CD14-positive monocyte (primary cell): Measurements from ENCODE around the gene UBAC1. TPM values are rescaled to one million over a fixed set of nuclear protein-coding genes. Genes with fewer than 3 reads are reported as not detected.
A peak's percentile ranks its signal among the peaks of the same experiment; 100 is the strongest.

Experiments used
- DNase-seq, 3 donors: peaks; one replicate each; pipeline ENCODE4 v3.0.0-alpha.2; 2011 to 2022
- H2AFZ ChIP-seq: 2 replicates; pipeline ENCODE4 v1.6.0; 2012; ENCODE audit warnings: mild to moderate bottlenecking, low read depth, low read length, inconsistent platforms; ENCODE audit not compliant: insufficient read depth, poor library complexity, severe bottlenecking
- H3K27ac ChIP-seq, 2 donors: 1 replicate in 1 of 2; 2 replicates in 1 of 2; pipeline ENCODE4 v1.5.1; 2012 to 2013; ENCODE audit warnings: low read length in 2 of 2, control low read depth in 1 of 2, inconsistent platforms in 1 of 2, low read depth in 1 of 2, mild to moderate bottlenecking in 1 of 2
- H3K27me3 ChIP-seq, 2 donors: one replicate each; pipeline versions ENCODE4 v1.6.0 to v1.6.1; 2011 to 2013; ENCODE audit warnings: low read length in 2 of 2; ENCODE audit not compliant: control insufficient read depth in 2 of 2, insufficient read depth in 2 of 2
- H3K36me3 ChIP-seq, 2 donors: replicated peaks in 1 of 2; 1 replicate in 1 of 2; 2 replicates in 1 of 2; pipeline versions ENCODE4 v1.5.1 to v1.6.1; 2012 to 2013; ENCODE audit warnings: low read length in 2 of 2, control low read depth in 1 of 2, inconsistent platforms in 1 of 2, mild to moderate bottlenecking in 1 of 2; ENCODE audit not compliant: insufficient read depth in 2 of 2, control insufficient read depth in 1 of 2
- H3K4me1 ChIP-seq, 2 donors: 1 replicate in 1 of 2; 2 replicates in 1 of 2; pipeline versions ENCODE4 v1.5.1 to v1.6.1; 2012 to 2013; ENCODE audit warnings: low read length in 2 of 2, control low read depth in 1 of 2, inconsistent platforms in 1 of 2, mild to moderate bottlenecking in 1 of 2, moderate library complexity in 1 of 2; ENCODE audit not compliant: insufficient read depth in 2 of 2, control insufficient read depth in 1 of 2
- H3K4me2 ChIP-seq: replicated peaks from 2 replicates; pipeline ENCODE3; 2012; ENCODE audit warnings: low read length, moderate library complexity, mild to moderate bottlenecking; ENCODE audit not compliant: poor library complexity, severe bottlenecking; ENCODE audit errors: extremely low read depth
- H3K4me3 ChIP-seq, 3 experiments: fragments of 200-600 bp in 1 of 3; sonication (generic) in 1 of 3; replicated peaks in 1 of 3; 1 replicate in 2 of 3; 2 replicates in 1 of 3; pipeline ENCODE4 v1.5.1; 2011 to 2013; ENCODE audit warnings: low read length in 3 of 3, mild to moderate bottlenecking in 3 of 3, control low read depth in 2 of 3, low read depth in 2 of 3, inconsistent platforms in 1 of 3, moderate library complexity in 1 of 3
- H3K79me2 ChIP-seq: 2 replicates; pipeline ENCODE4 v1.6.0; 2012; ENCODE audit warnings: mild to moderate bottlenecking, control low read depth, inconsistent platforms, low read length, moderate library complexity; ENCODE audit not compliant: insufficient read depth
- H3K9ac ChIP-seq: 2 replicates; pipeline ENCODE4 v1.6.0; 2017; ENCODE audit warnings: low read length, mild to moderate bottlenecking; ENCODE audit not compliant: insufficient read depth, poor library complexity, severe bottlenecking
- H3K9me3 ChIP-seq, 2 donors: replicated peaks in 1 of 2; 1 replicate in 1 of 2; 2 replicates in 1 of 2; pipeline versions ENCODE4 v1.5.1 to v1.6.1; 2012 to 2013; ENCODE audit warnings: low read length in 2 of 2, control low read depth in 1 of 2; ENCODE audit not compliant: control insufficient read depth in 1 of 2, insufficient read depth in 1 of 2
- H4K20me1 ChIP-seq: 2 replicates; pipeline ENCODE4 v1.6.0; 2012; ENCODE audit warnings: mild to moderate bottlenecking, low read length, control low read depth, moderate library complexity; ENCODE audit not compliant: insufficient read depth
- H3K27ac Mint-ChIP-seq, 7 donors: one replicate each; pipeline ENCODE4 v1.8.0; 2020; ENCODE audit warnings: mild to moderate bottlenecking in 7 of 7, mixed read lengths in 7 of 7, moderate library complexity in 6 of 7, inconsistent platforms in 2 of 7
- H3K27me3 Mint-ChIP-seq, 3 donors: one replicate each; pipeline ENCODE4 v1.8.0; 2021 to 2022; ENCODE audit warnings: low read depth in 3 of 3, mild to moderate bottlenecking in 3 of 3, mixed read lengths in 3 of 3, moderate library complexity in 3 of 3, inconsistent platforms in 1 of 3
- H3K36me3 Mint-ChIP-seq, 2 donors: one replicate each; pipeline ENCODE4 v1.8.0; 2020; ENCODE audit warnings: mixed read lengths in 2 of 2, inconsistent platforms in 1 of 2, mild to moderate bottlenecking in 1 of 2
- H3K4me1 Mint-ChIP-seq: one replicate; pipeline ENCODE4 v1.8.0; 2020; ENCODE audit warnings: mild to moderate bottlenecking, mixed read lengths
- H3K4me3 Mint-ChIP-seq, 2 donors: one replicate each; pipeline ENCODE4 v1.8.0; 2020; ENCODE audit warnings: mild to moderate bottlenecking in 2 of 2, mixed read lengths in 2 of 2, moderate library complexity in 1 of 2
- H3K9me3 Mint-ChIP-seq, 7 donors: one replicate each; pipeline ENCODE4 v1.8.0; 2020 to 2022; ENCODE audit warnings: mixed read lengths in 7 of 7, mild to moderate bottlenecking in 6 of 7, moderate library complexity in 6 of 7, inconsistent platforms in 2 of 7
- WGBS: methylation state at CpG from one replicate; pipeline ENCODE4 v1.1.5; 2013; ENCODE audit warnings: missing lambda C conversion rate; ENCODE audit not compliant: insufficient coverage; 5-methylcytosine and 5-hydroxymethylcytosine counted together
- intact Hi-C, 2 donors: fragments of 100-400 bp; cut with micrococcal nuclease; formaldehyde crosslinking; loops; one replicate each; pipeline versions ENCODE4 v1.15.0 to v1.15.1; 2023
- polyA plus RNA-seq, 3 donors: library from polyadenylated mRNA; depleted of rRNA in 1 of 3; unstranded in 2 of 3; stranded (reverse) in 1 of 3; fragments of 300-500 nt in 2 of 3; fragments of >200 nt in 1 of 3; fragmentation: Illumina TruSeq in 2 of 3; gene quantifications; 1 replicate in 2 of 3; 2 replicates in 1 of 3; pipeline ENCODE4 v1.2.3, GENCODE V29; 2012 to 2021
- TF ChIP-seq, protein P1 (sequence below): fragments of 200-600 bp; IDR thresholded peaks from one replicate; pipeline ENCODE4 v1.8.0; 2022; ENCODE audit warnings: antibody characterized with exemption, mild to moderate bottlenecking

Gene UBAC1
- polyA plus RNA-seq, 3 donors = 35.8 to 63.1 (median 52.5) TPM

GRCh38 chr9:135974220-135974573 is 13.0 kb upstream of the UBAC1 start:
- Mint-ChIP-seq H3K27me3 (peaks cover 1 to 12% (median 9%) of the 10 kb centered on the region in 3 donors), H3K4me1 (peaks cover 32% of the 10 kb centered on the region), H3K4me3 (no peak overlapping the region), H3K9me3 (peaks cover 0 to 2% (median 0%) of the 10 kb centered on the region in 7 donors), H3K27ac (peak overlapping the region in 2 of 7 donors; percentile 57 to 74), H3K36me3 (no peaks in the 10 kb centered on the region)
- H3K4me2 ChIP-seq = no peak overlapping the region
- H3K79me2 ChIP-seq = no peaks in the 10 kb centered on the region
- TF ChIP-seq, protein P1, sequence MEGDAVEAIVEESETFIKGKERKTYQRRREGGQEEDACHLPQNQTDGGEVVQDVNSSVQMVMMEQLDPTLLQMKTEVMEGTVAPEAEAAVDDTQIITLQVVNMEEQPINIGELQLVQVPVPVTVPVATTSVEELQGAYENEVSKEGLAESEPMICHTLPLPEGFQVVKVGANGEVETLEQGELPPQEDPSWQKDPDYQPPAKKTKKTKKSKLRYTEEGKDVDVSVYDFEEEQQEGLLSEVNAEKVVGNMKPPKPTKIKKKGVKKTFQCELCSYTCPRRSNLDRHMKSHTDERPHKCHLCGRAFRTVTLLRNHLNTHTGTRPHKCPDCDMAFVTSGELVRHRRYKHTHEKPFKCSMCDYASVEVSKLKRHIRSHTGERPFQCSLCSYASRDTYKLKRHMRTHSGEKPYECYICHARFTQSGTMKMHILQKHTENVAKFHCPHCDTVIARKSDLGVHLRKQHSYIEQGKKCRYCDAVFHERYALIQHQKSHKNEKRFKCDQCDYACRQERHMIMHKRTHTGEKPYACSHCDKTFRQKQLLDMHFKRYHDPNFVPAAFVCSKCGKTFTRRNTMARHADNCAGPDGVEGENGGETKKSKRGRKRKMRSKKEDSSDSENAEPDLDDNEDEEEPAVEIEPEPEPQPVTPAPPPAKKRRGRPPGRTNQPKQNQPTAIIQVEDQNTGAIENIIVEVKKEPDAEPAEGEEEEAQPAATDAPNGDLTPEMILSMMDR = peak; percentile 22
- H3K36me3 ChIP-seq = no peaks in the 10 kb centered on the region
- H3K9ac ChIP-seq = no peak overlapping the region
- no peaks in the 10 kb centered on the region for H3K9me3 ChIP-seq
- 70% methylated on average over 9 of the region's 10 CpGs for WGBS
- H2AFZ ChIP-seq = no peak overlapping the region
- intact Hi-C loops = no loop called here
- no peak for DNase-seq
- H4K20me1 ChIP-seq = no peaks in the 10 kb centered on the region
- H3K4me1 ChIP-seq = peaks cover 31 to 39% of the 10 kb centered on the region in 2 donors
- H3K27me3 ChIP-seq = peaks cover 0 to 8% of the 10 kb centered on the region in 2 donors
- peak overlapping the region in 1 of 3 experiments; percentile 27 for H3K4me3 ChIP-seq
- H3K27ac ChIP-seq = no peak overlapping the region

- Mint-ChIP-seq H3K4me1 (peaks cover 33% of the 10 kb centered on the region), H3K9me3 (peaks cover 0 to 2% (median 0%) of the 10 kb centered on the region in 7 donors), H3K4me3 (peak overlapping the region in 1 of 2 donors; percentile 11), H3K27me3 (peaks cover 1 to 6% (median 3%) of the 10 kb centered on the region in 3 donors), H3K36me3 (no peaks in the 10 kb centered on the region), H3K27ac (peak overlapping the region; percentile 50 to 74 (median 65))
- H3K4me1 ChIP-seq = peaks cover 31 to 39% of the 10 kb centered on the region in 2 donors
- H3K36me3 ChIP-seq = no peaks in the 10 kb centered on the region
- WGBS = 46% methylated on average over 18 of the region's 23 CpGs
- TF ChIP-seq, protein P1 = no peak
- H3K4me3 ChIP-seq = peak overlapping the region in 1 of 3 experiments; percentile 27
- peak overlapping the region; percentile 49 for H3K4me2 ChIP-seq
- intact Hi-C loops = no loop called here
- peaks cover 0 to 2% of the 10 kb centered on the region in 2 donors for H3K27me3 ChIP-seq
- H2AFZ ChIP-seq = peak overlapping the region; percentile 63
- peak overlapping the region; percentile 41 to 54 for H3K27ac ChIP-seq
- H3K9ac ChIP-seq = no peak overlapping the region
- H4K20me1 ChIP-seq = no peaks in the 10 kb centered on the region
- no peaks in the 10 kb centered on the region for H3K9me3 ChIP-seq
- no peaks in the 10 kb centered on the region for H3K79me2 ChIP-seq
- DNase-seq = peak; percentile 73 to 81 (median 76)
Measured at GRCh38 chr9:135973277-135974219, 12.4 kb upstream of the UBAC1 start.
